Fibroblast of lung (primary cell): ENCODE results near the gene ILF2.

ENCODE experiments used
- EZH2 ChIP-seq: IDR thresholded peaks from 2 replicates; pipeline ENCODE4 v1.5.1; 2012; ENCODE audit warnings: low read length, control low read depth, mild to moderate bottlenecking; ENCODE audit errors: missing control alignments
- TF ChIP-seq, protein P1 (sequence below), 2 donors: IDR thresholded peaks in 1 of 2; conservative IDR thresholded peaks in 1 of 2; 1 replicate in 1 of 2; 2 replicates in 1 of 2; pipeline ENCODE4 v1.5.1; 2011 to 2012; ENCODE audit warnings: low read length in 2 of 2, control low read depth in 1 of 2, inconsistent platforms in 1 of 2, low read depth in 1 of 2, mild to moderate bottlenecking in 1 of 2

DNA sequence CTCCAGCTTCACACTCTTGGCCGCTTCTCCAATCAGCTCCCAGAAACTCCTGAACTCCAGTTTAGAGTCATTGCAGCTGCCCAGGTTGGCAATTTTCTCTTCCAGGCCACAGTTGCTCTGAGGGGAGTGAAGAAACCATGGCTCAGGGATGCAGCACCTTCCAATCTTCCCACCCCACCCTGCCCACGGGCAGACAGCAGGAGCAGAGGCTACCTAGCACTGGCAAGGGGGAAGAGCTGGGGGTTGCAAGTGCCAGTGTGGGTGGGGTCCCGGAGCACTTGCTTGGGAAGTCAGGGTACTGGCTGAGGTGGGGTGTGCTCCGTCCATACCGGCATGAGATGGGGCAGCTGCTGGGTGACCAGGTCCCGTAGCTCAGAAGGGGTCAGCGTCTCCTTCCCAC, 55.9 kb downstream of the ILF2 start:
- TF ChIP-seq, protein P1, sequence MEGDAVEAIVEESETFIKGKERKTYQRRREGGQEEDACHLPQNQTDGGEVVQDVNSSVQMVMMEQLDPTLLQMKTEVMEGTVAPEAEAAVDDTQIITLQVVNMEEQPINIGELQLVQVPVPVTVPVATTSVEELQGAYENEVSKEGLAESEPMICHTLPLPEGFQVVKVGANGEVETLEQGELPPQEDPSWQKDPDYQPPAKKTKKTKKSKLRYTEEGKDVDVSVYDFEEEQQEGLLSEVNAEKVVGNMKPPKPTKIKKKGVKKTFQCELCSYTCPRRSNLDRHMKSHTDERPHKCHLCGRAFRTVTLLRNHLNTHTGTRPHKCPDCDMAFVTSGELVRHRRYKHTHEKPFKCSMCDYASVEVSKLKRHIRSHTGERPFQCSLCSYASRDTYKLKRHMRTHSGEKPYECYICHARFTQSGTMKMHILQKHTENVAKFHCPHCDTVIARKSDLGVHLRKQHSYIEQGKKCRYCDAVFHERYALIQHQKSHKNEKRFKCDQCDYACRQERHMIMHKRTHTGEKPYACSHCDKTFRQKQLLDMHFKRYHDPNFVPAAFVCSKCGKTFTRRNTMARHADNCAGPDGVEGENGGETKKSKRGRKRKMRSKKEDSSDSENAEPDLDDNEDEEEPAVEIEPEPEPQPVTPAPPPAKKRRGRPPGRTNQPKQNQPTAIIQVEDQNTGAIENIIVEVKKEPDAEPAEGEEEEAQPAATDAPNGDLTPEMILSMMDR (conservative IDR thresholded peaks at IDR 0.05 in 1 of 2, IDR thresholded peaks at IDR 0.05 in 1 of 2; ENCODE audit: low read depth in 1 of 2, low read length in 2 of 2): no peak
- no peak for TF ChIP-seq EZH2
